ENCODE data around the gene CDC27. TPM values are rescaled to one million over a fixed set of nuclear protein-coding genes. Genes with fewer than 3 reads are reported as not detected.
"Not testable (repeated sequence)": the region's sequence is repeated elsewhere in the genome, so short reads cannot be mapped to it uniquely, and the experiment has no call there.

Gene CDC27
- polyA plus RNA-seq, 1 experiment: 65.3 TPM

GRCh38 chr17:47087093-47087492 lies 102.0 kb downstream of the CDC27 start:
- Histone ChIP-seq H3K36me3 (ENCODE audit: control insufficient read depth, insufficient read depth, low read length) (no peaks in the 10 kb centered on the region), H3K27me3 (ENCODE audit: control insufficient read depth, insufficient read depth, low read length) (no peaks in the 10 kb centered on the region), H3K4me3 (ENCODE audit: low read depth, low read length) (no peak overlapping the region)
- no peak for DNase-seq (ENCODE audit: low read depth)
- POLR2A ChIA-PET: no interaction called here
- TF ChIP-seq CTCF (IDR thresholded peaks at IDR 0.05; ENCODE audit: insufficient read depth, low read depth, low read length): no peak
- CTCF ChIA-PET: no interaction called here

DNA sequence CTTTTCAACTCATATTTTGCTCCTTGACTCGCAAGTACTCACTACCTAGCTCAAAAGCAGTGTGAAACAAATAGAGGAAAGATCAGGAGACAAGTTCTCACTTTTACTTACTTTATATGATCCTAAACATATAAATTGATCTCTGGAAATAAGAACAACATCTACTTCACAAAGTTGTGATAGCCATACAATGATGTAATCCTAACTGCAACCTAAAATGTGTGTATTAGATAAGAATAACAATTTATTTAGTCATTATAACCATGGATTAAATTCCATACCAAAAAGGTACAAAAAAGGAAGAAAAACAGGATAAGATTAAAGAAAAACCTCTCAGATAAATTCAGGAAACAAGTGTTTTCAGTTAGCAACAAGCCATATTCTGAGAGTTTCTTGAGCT lies 103.4 kb downstream of the CDC27 start:
- no peak for TF ChIP-seq CTCF (IDR thresholded peaks at IDR 0.05; ENCODE audit: insufficient read depth, low read depth, low read length)
- Histone ChIP-seq H3K36me3 (ENCODE audit: control insufficient read depth, insufficient read depth, low read length) (no peaks in the 10 kb centered on the region), H3K27me3 (ENCODE audit: control insufficient read depth, insufficient read depth, low read length) (no peaks in the 10 kb centered on the region), H3K4me3 (ENCODE audit: low read depth, low read length) (no peak overlapping the region)
- CTCF ChIA-PET: no interaction called here
- no peak for DNase-seq (ENCODE audit: low read depth)
- POLR2A ChIA-PET: no interaction called here

DNA sequence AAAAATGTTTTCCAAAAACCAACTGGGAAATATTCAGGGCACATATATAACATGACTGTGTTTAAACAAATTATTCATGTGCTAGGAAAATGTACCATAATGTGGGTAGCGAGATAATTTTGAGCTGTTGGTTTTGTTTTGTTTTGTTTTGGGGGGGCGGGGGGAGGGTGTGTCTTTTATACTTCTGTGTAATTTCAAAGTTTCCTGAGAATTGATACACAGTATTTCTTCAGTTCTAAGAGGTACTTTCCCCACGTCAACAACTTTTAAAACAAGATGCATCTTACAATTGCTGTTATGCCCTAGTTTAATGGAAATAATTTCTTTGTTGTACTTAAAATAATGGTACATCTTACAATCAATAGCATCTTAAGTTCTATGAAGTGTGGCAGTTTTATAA lies 110.3 kb downstream of the CDC27 start:
- CTCF ChIA-PET: no interaction called here
- POLR2A ChIA-PET: no interaction called here
- DNase-seq (ENCODE audit: low read depth): no peak

DNA sequence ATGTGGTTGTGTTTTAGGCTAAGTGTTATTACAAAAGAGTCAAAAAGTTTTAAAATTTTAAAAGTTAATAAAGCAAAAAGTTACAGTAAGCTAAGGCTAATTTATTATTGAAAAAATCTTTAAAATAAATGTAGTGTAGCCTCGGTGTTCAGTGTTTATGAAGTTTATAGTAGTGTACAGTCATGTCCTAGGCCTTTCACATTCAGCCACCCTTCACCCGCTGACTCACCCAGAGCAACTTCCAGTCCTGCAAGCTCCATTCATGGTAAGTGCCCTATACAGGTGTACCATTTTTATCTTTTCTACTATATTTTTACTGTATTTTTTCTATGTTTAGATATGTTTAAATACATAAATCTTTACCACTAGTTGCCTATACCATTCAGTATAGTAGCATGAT lies 111.5 kb downstream of the CDC27 start:
- H3K27me3 ChIP-seq (ENCODE audit: control insufficient read depth, insufficient read depth, low read length): no peaks in the 10 kb centered on the region
- H3K4me3 ChIP-seq (ENCODE audit: low read depth, low read length): no peak overlapping the region
- no peak for DNase-seq (ENCODE audit: low read depth)
- ChIA-PET POLR2A (no interaction called here), CTCF (interaction anchor here (1.2 kb wide), 1 partner anchor 10 kb away, joined by 3 read pairs; no protein-coding TSS in a partner anchor)
- no peak for TF ChIP-seq CTCF (IDR thresholded peaks at IDR 0.05; ENCODE audit: insufficient read depth, low read depth, low read length)
- H3K36me3 ChIP-seq (ENCODE audit: control insufficient read depth, insufficient read depth, low read length): no peaks in the 10 kb centered on the region

More for the DNA sequence above, 110.3 kb downstream of the CDC27 start:
- H3K36me3 ChIP-seq (ENCODE audit: control insufficient read depth, insufficient read depth, low read length): no peaks in the 10 kb centered on the region
- TF ChIP-seq CTCF (IDR thresholded peaks at IDR 0.05; ENCODE audit: insufficient read depth, low read depth, low read length): no peak
- H3K4me3 ChIP-seq (ENCODE audit: low read depth, low read length): no peak overlapping the region
- H3K27me3 ChIP-seq (ENCODE audit: control insufficient read depth, insufficient read depth, low read length): no peaks in the 10 kb centered on the region

GRCh38 chr17:47076171-47076570 lies 112.9 kb downstream of the CDC27 start:
- DNase-seq (ENCODE audit: low read depth): no peak
- ChIA-PET CTCF (no interaction called here), POLR2A (no interaction called here)
- H3K4me3 ChIP-seq (ENCODE audit: low read depth, low read length): no peak overlapping the region
- H3K27me3 ChIP-seq (ENCODE audit: control insufficient read depth, insufficient read depth, low read length): no peaks in the 10 kb centered on the region
- no peak for TF ChIP-seq CTCF (IDR thresholded peaks at IDR 0.05; ENCODE audit: insufficient read depth, low read depth, low read length)
- H3K36me3 ChIP-seq (ENCODE audit: control insufficient read depth, insufficient read depth, low read length): no peaks in the 10 kb centered on the region

- H3K4me3 ChIP-seq (ENCODE audit: low read depth, low read length); POLR2A ChIA-PET; DNase-seq (ENCODE audit: low read depth); H3K36me3 ChIP-seq (ENCODE audit: control insufficient read depth, insufficient read depth, low read length); H3K27me3 ChIP-seq (ENCODE audit: control insufficient read depth, insufficient read depth, low read length): not testable (repeated sequence)
- CTCF ChIA-PET: interaction anchor here (0.9 kb wide), 1 partner anchor 10 kb away, joined by 3 read pairs; no protein-coding TSS in a partner anchor
Measured at GRCh38 chr17:47074361-47074760, 114.7 kb downstream of the CDC27 start.

DNA sequence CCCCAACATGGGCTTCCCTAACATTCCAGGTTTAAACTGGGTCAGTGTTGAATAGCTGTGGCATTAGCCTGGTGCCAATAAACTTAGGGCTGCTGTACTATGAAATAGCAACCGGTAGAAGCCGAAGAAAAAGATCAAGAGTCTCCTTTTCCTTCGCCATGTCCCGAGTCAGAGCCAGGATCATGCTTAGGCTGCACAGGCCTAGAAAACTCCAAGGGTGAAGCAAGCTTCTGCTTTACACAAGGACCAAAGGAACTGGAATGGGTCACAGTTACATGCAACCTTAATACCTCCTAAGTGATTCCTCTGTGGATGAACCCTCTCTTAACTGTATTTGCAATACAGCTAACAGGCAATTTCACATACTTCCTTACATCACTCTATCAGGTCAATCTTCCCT lies 115.5 kb downstream of the CDC27 start:
- H3K36me3 ChIP-seq (ENCODE audit: control insufficient read depth, insufficient read depth, low read length); H3K4me3 ChIP-seq (ENCODE audit: low read depth, low read length); DNase-seq (ENCODE audit: low read depth); H3K27me3 ChIP-seq (ENCODE audit: control insufficient read depth, insufficient read depth, low read length); POLR2A ChIA-PET: not testable (repeated sequence)
- CTCF ChIA-PET: interaction anchor here (0.9 kb wide), 1 partner anchor 10 kb away, joined by 3 read pairs; no protein-coding TSS in a partner anchor

All from BJ (cell line).